NB4 (cell line): ENCODE measurements around the gene MED19.

Experiments used
- CTCF ChIP-seq: IDR thresholded peaks from one replicate; pipeline ENCODE4 v1.5.1; 2012; ENCODE audit warnings: low read depth, low read length
- MYC ChIP-seq: IDR thresholded peaks from 2 replicates; pipeline ENCODE4 v1.6.1; 2011; ENCODE audit warnings: low read depth, low read length
- POLR2A ChIP-seq: IDR thresholded peaks from 2 replicates; pipeline ENCODE4 v1.6.1; 2011; ENCODE audit warnings: mild to moderate bottlenecking; ENCODE audit not compliant: insufficient read length; ENCODE audit errors: extremely low read depth

DNA sequence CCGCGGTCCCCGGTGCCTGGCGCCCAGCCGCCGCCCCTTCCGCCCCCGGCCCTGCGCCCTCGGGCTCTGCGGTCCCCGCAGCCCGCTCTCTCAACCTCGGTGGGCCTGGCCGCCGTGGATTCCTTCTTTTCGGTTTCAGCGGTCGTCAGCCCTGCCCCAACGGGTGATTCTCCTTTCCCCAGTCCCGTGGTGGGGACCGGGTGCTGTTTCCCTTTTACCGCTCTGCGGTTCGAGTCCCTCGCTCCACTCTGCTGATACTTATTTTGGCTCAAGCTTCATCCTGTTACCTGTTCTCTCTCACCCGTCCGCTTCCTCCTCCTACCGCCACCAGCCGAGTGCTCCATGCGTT, 43.6 kb downstream of the MED19 start:
- TF ChIP-seq POLR2A: no peak
- no peak for TF ChIP-seq CTCF
- TF ChIP-seq MYC: no peak; the same call in 1 of the 2 replicates
